Mesothelial cell of epicardium (in vitro differentiated cells): Measurements from ENCODE around the gene NLRC5. TPM values are rescaled to one million over a fixed set of nuclear protein-coding genes. Genes with fewer than 3 reads are reported as not detected.
A peak's percentile ranks its signal among the peaks of the same experiment; 100 is the strongest.

ENCODE experiments used
- DNase-seq, 2 experiments: peaks; one replicate each; pipeline ENCODE4 v3.0.0; 2021; ENCODE audit warnings: low spot score in 2 of 2; ENCODE audit not compliant: unreplicated experiment in 2 of 2
- H3K27ac Mint-ChIP-seq: 2 replicates; pipeline ENCODE4 v1.8.0; 2021; ENCODE audit warnings: mixed read lengths
- H3K27me3 Mint-ChIP-seq: 2 replicates; pipeline ENCODE4 v1.8.0; 2021; ENCODE audit warnings: low read depth, mixed read lengths
- H3K36me3 Mint-ChIP-seq: 2 replicates; pipeline ENCODE4 v1.8.0; 2021; ENCODE audit warnings: mixed read lengths
- H3K4me1 Mint-ChIP-seq: 2 replicates; pipeline ENCODE4 v1.8.0; 2021; ENCODE audit warnings: mixed read lengths
- H3K4me3 Mint-ChIP-seq: 2 replicates; pipeline ENCODE4 v1.8.0; 2021; ENCODE audit warnings: mild to moderate bottlenecking, moderate library complexity, mixed read lengths
- H3K9me3 Mint-ChIP-seq: 2 replicates; pipeline ENCODE4 v1.8.0; 2021; ENCODE audit warnings: mixed read lengths
- CTCF ChIP-seq: fragments of 200-600 bp; sonication (generic); IDR thresholded peaks from one replicate; pipeline ENCODE4 v1.5.0; 2021; ENCODE audit warnings: antibody characterized with exemption; ENCODE audit not compliant: unreplicated experiment
- total RNA-seq: library from RNA; stranded (reverse); gene quantifications from 3 replicates; pipeline ENCODE4 v1.2.1, GENCODE V29; 2021

The NLRC5 gene
- total RNA-seq, 1 donor from 2014 or later, result 3.7 TPM

GRCh38 chr16:57091975-57092785, 102.8 kb downstream of the NLRC5 start, which contains the start of gene CPNE2:
Gene CPNE2, plus strand, starts transcription at chr16:57092583. Its CDS starts 18,160 bp downstream, at chr16:57110743.
- DNase-seq, result peak; percentile 60 to 72
- Mint-ChIP-seq H3K27me3 (no peaks in the 10 kb centered on the region), H3K9me3 (peaks cover 6% of the 10 kb centered on the region), H3K4me1 (peaks cover 19% of the 10 kb centered on the region), H3K27ac (peak within 1 kb of the TSS; percentile 91), H3K36me3 (peaks cover 2% of the 10 kb centered on the region), H3K4me3 (peak within 1 kb of the TSS; percentile 81)
- no peak for TF ChIP-seq CTCF

- H3K4me3 Mint-ChIP-seq, result peak overlapping the region; percentile 81
- H3K27ac Mint-ChIP-seq, result peak overlapping the region; percentile 78
- peaks cover 19% of the 10 kb centered on the region for H3K4me1 Mint-ChIP-seq
- peak in 1 of 2 experiments; percentile 63 for DNase-seq
- peaks cover 6% of the 10 kb centered on the region for H3K9me3 Mint-ChIP-seq
- TF ChIP-seq CTCF, result peak; percentile 61
- no peaks in the 10 kb centered on the region for H3K27me3 Mint-ChIP-seq
- H3K36me3 Mint-ChIP-seq, result peaks cover 2% of the 10 kb centered on the region
These were observed 103.5 kb downstream of the NLRC5 start for GRCh38 chr16:57092786-57093411.

DNA sequence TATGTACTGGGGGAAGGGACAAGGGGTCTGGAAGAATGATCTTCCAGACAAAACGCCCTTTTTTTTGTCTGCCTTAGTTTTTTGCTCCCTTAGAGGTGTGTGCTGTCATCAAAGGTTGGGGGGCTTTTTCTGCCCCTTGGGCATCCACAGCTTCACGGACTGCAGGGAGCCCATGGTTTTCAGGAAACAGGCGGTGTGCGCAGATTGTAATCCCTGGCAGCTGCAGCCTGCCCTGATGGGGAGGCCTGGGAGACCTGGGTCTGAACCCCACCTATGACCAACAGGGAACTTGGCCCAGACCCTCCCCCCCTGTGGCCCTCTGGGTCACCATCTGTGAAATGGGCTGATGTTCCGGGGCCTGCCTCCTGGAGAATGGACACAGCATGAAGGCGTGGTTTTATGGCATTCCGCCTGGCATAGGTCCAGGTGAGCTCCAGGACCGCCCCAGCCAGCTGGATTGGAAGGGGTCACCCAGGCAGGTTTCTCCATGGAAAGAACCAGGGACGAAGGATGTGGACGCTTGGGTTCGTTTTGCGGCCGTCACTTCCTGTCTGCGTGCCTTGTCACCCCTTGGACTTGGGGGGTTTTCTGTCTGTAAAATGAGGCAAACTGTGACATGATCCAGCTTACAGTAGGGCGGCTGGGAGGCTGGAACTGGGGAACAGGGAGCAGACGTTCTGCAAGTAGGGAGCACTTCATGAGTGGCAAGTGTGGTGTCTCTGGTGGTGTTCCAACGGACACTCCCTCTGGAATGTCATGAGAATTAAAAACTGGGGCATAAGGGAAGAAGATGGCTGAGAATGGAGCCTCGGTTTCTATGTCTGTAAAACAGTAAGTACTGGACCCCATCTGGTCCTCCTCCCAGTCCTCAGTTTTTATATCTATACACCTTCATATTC, 104.6 kb downstream of the NLRC5 start:
- DNase-seq, result no peak
- peak overlapping the region; percentile 81 for H3K4me3 Mint-ChIP-seq
- H3K36me3 Mint-ChIP-seq, result peaks cover 2% of the 10 kb centered on the region
- TF ChIP-seq CTCF, result no peak
- peak overlapping the region; percentile 78 for H3K27ac Mint-ChIP-seq
- peaks cover 19% of the 10 kb centered on the region for H3K4me1 Mint-ChIP-seq
- H3K9me3 Mint-ChIP-seq, result peaks cover 6% of the 10 kb centered on the region
- H3K27me3 Mint-ChIP-seq, result no peaks in the 10 kb centered on the region

DNA sequence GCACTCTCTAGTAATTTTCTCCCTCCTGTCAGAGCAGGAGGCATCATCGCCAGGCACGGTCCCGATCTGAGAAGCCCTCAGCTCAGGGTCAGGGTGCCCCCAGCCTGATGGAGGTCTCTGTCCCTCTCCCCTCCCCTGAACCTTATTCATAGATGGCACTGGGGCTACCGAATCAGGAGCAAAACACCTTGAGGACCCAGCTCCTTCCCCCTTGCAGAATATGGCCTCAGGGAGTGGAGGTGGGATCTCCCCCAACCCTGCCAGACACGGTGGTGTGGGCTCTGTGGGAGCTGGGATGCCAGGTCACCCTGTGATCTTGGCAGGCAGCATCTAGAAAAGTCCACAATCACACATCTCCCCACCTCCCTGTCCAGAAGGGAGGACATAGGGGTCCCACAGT, 105.6 kb downstream of the NLRC5 start:
- peaks cover 19% of the 10 kb centered on the region for H3K4me1 Mint-ChIP-seq
- no peak for DNase-seq
- H3K4me3 Mint-ChIP-seq, result peak overlapping the region; percentile 30
- H3K9me3 Mint-ChIP-seq, result peaks cover 6% of the 10 kb centered on the region
- no peak for TF ChIP-seq CTCF
- H3K27ac Mint-ChIP-seq, result no peak overlapping the region
- H3K36me3 Mint-ChIP-seq, result peaks cover 2% of the 10 kb centered on the region
- no peaks in the 10 kb centered on the region for H3K27me3 Mint-ChIP-seq

DNA sequence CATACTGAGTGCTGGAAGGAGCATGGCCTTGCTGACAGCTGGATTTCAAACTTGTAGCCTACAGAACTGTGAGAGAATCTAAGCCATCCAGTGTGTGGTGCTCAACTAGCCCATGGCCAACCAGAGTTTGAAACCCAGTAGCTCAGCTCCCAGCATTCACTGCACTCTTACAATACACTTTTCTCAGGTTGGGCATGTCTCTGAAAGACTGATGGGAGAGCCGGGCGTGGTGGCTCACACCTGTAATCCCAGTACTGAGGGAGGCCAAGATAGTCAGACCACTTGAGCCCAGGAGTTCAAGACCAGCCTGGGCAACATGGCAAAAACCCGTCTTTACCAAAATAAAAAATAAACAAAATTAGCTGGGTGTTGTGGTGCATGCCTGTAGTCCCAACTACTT, 106.8 kb downstream of the NLRC5 start:
- Mint-ChIP-seq H3K4me3 (no peak overlapping the region), H3K9me3 (no peaks in the 10 kb centered on the region), H3K27me3 (no peaks in the 10 kb centered on the region), H3K4me1 (peaks cover 16% of the 10 kb centered on the region), H3K27ac (no peak overlapping the region), H3K36me3 (peaks cover 2% of the 10 kb centered on the region)
- no peak for DNase-seq
- no peak for TF ChIP-seq CTCF
